HG03196 (cell line): ENCODE data around the gene SH3BGRL2.

Source experiments
- ATAC-seq: cut with Tn5 transposase; IDR thresholded peaks from one replicate; pipeline ENCODE4 v1.9.1; 2021; ENCODE audit not compliant: unreplicated experiment

The SH3BGRL2 gene

DNA sequence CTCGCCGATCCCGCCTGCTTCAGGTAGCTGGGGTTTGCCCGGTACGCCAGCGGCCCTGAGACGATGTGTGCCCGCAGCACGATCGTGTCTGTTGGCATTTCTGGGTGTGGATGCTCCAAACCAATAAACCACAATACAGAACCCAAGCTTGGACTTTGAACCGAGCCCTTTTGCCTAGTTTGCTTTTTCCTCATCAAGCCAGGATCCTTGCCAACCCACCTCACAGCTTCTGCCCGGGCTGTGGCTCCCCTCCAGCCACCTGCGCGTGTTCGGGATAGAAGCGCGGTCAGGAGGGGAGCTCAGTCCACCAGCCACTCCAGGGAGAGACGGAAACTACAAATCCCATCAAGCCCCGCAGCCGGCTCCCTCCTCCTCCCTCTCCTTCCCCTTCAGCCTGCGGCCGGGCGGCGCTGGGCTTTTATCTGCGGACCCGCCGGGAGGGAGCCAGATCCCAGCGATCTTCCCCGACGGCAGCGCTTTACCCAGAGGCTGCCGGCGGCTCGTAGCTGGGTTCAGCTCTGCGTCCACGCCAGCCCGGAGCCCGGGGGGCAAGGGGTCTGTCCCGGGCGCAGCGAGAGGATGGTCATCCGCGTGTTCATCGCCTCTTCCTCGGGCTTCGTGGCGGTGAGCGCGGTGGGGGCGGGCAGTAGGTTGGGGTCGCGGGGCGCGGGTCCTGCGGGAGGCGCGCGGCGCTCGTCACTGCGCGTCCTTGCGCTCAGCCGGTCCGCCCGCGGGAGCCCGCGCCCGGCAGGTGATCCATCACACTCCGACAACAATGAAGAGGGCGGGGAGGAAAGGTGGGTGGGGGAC, at the start of gene SH3BGRL2:
SH3BGRL2 (plus strand) TSS at position 447 of the 810 bp plus-strand sequence; CDS start at position 580, 133 bp downstream.
- ATAC-seq, result no peak

DNA sequence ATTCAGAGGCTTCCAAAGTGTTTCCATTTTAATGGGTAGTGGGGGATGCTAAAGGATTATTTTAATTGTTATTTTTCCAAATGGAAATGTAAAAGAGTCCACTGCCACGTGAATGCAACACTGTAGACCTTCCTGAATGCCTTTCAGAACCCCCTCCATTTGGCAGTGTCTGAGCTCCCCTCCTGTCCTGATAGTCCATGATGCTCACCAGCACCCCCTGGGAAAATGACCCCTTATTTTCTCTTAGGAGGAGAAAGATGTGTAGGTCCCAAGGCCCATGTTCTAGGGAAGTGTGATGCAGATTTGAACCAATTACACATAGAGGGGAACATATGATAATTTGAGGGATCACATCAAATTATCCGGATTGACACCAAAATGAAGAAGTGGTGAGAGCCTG, 46.8 kb upstream of the SH3BGRL2 start:
- ATAC-seq, result no peak

- ATAC-seq, result no peak
These were observed 44.6 kb upstream of the SH3BGRL2 start for GRCh38 chr6:79586548-79586947.

GRCh38 chr6:79589701-79590100, 41.4 kb upstream of the SH3BGRL2 start:
- no peak for ATAC-seq

DNA sequence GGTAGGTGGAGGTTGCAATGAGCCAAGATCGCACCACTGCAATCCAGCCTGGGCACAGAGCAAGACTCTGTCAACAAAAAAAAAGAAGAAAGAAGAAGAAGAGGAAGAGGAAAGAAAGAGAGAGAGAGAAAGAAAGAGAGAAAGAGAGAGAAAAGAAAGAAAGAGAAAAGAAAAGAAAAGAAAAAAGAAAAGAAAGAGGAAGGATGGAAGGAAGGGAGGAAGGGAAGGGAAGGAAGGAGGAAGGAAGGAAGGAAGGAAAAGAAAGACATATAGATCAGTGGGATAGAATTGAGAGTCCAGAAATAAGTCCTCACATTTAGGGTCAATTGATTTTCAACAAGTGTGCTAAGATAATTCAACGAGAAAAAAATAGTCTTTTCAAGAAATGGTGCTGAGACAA, 34.0 kb upstream of the SH3BGRL2 start:
- ATAC-seq, result no peak

DNA sequence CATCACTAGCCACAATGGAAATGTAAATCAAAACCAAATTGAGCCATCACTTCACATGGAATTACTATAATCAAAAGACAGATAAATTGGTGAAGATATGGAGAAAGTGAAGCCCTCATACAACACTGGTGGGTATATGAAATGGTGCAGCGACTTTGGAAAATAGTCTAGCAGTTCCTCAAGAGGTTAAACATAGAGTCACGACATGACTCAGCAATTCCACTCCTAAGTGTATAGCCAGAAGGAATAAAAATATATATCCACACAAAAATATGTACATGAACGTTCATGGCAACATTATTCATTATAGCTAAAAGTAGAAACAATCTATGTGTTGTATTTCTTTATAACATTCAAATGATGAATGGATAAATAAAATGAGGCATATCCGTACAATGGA, 33.1 kb upstream of the SH3BGRL2 start:
- ATAC-seq, result no peak

GRCh38 chr6:79599725-79600259, 31.3 kb upstream of the SH3BGRL2 start:
- ATAC-seq, result no peak

DNA sequence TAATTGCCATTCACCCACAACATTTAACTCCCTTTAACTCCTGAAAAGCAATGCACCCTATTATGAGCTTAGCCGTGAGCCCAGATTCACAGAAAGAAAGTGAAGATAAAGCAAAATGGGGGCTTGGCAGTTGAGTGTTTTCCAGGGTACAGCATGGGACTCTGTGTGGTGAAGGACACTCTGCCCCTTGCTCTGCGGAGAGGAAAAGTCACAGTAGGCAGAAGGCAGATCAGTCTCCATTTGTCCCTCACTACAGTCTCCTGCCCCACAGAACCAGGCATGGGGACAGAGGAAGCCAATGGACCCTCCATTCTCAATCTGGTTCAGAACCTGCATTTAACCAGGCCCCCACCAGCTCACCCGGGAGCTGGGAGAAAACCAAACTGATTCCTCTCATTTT, 30.8 kb upstream of the SH3BGRL2 start:
- ATAC-seq, result no peak

- ATAC-seq, result no peak
These were observed 30.1 kb upstream of the SH3BGRL2 start for GRCh38 chr6:79600812-79601609.

- ATAC-seq, result no peak
These were observed 28.3 kb upstream of the SH3BGRL2 start for GRCh38 chr6:79602859-79603258.

DNA sequence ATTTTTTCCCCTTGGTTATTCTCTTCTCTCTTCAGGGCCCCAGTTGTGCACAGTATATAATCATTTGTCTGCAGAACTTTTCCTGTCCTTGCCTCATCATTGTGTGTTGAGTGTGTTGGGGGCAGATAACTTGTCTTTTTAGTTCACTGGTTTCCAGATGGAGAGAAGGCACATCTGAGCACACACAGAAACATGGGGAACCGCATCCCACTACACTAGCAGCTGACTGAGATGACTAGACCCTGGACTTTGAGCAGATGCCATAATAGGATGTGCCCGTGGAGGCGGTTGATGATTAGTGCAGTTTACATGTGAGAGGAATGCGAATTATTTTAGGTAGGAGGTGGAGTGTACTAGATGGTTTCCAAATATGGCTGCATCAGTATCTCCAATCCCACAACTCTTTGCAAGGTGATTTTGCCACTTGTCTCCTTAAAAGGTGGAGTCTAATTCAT, 26.5 kb upstream of the SH3BGRL2 start:
- ATAC-seq, result no peak

GRCh38 chr6:79605061-79605460, 26.1 kb upstream of the SH3BGRL2 start:
- ATAC-seq, result no peak

GRCh38 chr6:79605968-79606764, 25.0 kb upstream of the SH3BGRL2 start:
- no peak for ATAC-seq

DNA sequence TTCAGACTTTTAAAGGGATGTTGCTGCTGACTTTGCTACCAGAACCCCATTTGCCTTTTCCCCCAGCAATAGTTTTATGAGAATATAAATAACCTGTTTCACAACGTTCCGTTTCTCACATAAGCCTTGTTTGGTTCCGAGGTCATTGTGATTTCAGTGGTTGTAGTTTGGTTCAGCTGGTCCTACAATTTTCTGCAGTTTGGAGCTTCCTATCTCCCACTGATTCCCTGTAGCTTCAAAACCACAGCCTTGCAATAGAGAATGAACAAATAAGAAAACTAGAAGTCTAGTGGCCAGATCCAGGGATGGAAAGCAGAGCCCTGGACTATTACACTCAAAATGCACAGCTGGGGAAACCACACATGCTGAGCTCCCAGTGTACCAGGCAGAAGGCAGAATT, 24.1 kb upstream of the SH3BGRL2 start:
- no peak for ATAC-seq

DNA sequence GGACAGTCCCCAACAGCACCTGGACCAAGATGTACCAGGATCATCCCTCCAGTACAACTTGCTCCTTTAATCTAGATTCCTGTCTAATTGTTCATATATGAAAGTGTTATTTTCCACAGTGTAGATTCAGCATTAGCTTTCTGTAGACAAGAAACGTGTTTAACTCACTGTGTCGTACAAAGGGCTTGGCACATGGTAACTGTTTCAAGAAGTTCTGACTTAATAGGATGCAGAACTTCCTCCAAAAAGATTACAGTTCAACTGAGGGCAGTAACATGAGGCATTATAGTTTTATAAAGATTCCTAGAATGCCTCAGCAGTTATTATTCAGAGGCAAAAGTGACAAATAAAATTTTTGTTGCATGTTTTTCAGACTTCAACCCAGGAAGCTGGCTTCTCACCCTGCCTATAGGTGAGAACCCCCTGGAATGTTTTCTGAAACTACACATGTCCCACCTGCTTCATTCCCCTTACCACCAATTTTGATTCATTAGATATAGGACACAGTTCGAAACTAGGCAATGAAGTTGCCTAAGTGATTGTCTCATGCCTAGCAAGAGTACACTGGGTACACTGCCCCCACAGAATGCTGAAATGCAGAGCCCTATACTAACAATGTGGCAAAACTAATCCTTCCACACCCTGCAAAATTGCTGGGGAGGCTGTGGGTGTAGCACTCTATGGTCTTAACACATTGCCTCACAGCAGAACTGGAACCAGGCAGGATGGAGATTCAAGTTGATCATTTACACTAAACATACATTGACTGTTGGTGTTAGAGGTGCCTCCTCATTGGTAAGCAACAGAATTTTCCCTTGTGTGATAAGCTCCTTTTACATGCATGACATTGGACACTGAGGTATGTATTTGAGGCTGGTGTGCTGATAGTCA, 22.6 kb upstream of the SH3BGRL2 start:
- ATAC-seq, result no peak

- no peak for ATAC-seq
These were observed 21.9 kb upstream of the SH3BGRL2 start for GRCh38 chr6:79609225-79609595.

- no peak for ATAC-seq
These were observed 20.7 kb upstream of the SH3BGRL2 start for GRCh38 chr6:79610306-79611009.

GRCh38 chr6:79612457-79612856, 18.7 kb upstream of the SH3BGRL2 start:
- no peak for ATAC-seq

GRCh38 chr6:79612918-79613317, 18.2 kb upstream of the SH3BGRL2 start:
- no peak for ATAC-seq
